NT2/D1 (cell line): ENCODE results near the gene GNA15.
A peak's percentile ranks its signal among the peaks of the same experiment; 100 is the strongest.

Experiments used
- DNase-seq: peaks from one replicate; pipeline ENCODE4 v3.0.0-alpha.2; 2011; ENCODE audit warnings: low read depth, low spot score
- H3K27me3 ChIP-seq: 2 replicates; pipeline ENCODE4 v1.6.0; 2011; ENCODE audit warnings: mild to moderate bottlenecking; ENCODE audit not compliant: insufficient read length, insufficient read depth
- H3K36me3 ChIP-seq: 2 replicates; pipeline ENCODE4 v1.6.1; 2011; ENCODE audit warnings: mild to moderate bottlenecking, low read length, mixed read lengths; ENCODE audit not compliant: insufficient read depth, insufficient read length
- H3K4me1 ChIP-seq: 2 replicates; pipeline ENCODE4 v1.5.1; 2011; ENCODE audit not compliant: insufficient read depth, insufficient read length
- H3K4me3 ChIP-seq: 2 replicates; pipeline ENCODE4 v1.5.1; 2011; ENCODE audit warnings: low read depth; ENCODE audit not compliant: insufficient read length
- H3K9ac ChIP-seq: 2 replicates; pipeline ENCODE4 v1.6.0; 2011; ENCODE audit warnings: low read depth; ENCODE audit not compliant: insufficient read length
- H3K9me3 ChIP-seq: 2 replicates; pipeline ENCODE4 v1.5.1; 2011; ENCODE audit warnings: mild to moderate bottlenecking, low read length; ENCODE audit not compliant: insufficient read depth
- SUZ12 ChIP-seq: IDR thresholded peaks from 2 replicates; pipeline ENCODE4 v1.6.1; 2011; ENCODE audit not compliant: insufficient read length, insufficient read depth; ENCODE audit errors: extremely low read depth
- YY1 ChIP-seq: IDR thresholded peaks from 2 replicates; pipeline ENCODE4 v1.6.1; 2011; ENCODE audit not compliant: insufficient read length, insufficient read depth
- ZNF274 ChIP-seq: IDR thresholded peaks from 2 replicates; pipeline ENCODE4 v1.6.1; 2011; ENCODE audit warnings: mild to moderate bottlenecking, low read depth, low read length

The GNA15 gene

DNA sequence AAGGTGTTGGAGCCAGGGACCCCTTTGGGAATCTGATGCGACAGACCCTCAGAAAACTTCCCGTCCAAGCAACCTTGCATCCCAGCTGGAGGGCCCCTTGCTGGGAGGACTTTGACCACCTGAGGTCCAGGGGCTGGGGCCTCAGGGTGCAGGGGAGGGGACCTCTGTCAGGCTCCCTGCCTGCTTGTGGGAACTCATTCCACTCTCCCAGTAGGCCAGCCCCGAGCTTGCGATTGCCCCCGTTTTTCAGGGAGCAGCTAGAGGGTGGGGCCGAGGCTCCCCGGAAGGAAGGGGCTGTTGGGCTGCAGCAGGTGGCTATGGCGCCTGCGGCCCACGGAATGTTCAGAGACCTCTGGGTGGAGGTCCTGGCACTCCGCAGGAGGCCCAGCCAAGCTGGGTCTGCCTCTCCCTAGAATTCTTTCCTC is 38.9 kb upstream of the GNA15 start:
- peaks cover 15% of the 10 kb centered on the region for H3K36me3 ChIP-seq
- no peaks in the 10 kb centered on the region for H3K9me3 ChIP-seq
- TF ChIP-seq SUZ12 (no peak), YY1 (no peak), ZNF274 (no peak)
- DNase-seq = no peak
- peaks cover 39% of the 10 kb centered on the region for H3K4me1 ChIP-seq
- H3K27me3 ChIP-seq = peaks cover 6% of the 10 kb centered on the region
- no peak overlapping the region for H3K4me3 ChIP-seq
- H3K9ac ChIP-seq = peak overlapping the region; percentile 61

DNA sequence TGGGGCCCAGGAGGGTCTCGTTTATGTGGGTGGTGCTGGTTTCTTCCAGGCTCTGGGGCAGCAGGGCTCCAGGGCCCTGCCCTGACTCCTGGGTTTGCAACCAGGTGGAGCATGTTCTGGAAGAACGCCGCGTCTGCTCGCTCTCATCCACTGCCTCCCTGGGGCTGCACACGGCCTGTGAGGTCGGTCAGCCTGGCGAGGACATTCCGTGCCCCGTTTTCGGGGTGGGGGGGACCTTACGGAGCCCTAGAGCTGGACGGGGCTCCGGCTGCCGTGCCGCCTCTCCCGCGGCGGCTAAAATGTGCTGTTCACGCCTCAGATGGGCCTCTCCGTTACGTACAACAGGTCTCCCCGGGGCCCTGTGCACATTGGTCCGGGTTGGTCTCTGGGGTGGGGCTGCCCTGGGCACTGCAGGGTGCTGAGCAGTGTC is 38.4 kb upstream of the GNA15 start:
- H3K36me3 ChIP-seq = peaks cover 15% of the 10 kb centered on the region
- H3K9ac ChIP-seq = peak overlapping the region; percentile 61
- DNase-seq = no peak

DNA sequence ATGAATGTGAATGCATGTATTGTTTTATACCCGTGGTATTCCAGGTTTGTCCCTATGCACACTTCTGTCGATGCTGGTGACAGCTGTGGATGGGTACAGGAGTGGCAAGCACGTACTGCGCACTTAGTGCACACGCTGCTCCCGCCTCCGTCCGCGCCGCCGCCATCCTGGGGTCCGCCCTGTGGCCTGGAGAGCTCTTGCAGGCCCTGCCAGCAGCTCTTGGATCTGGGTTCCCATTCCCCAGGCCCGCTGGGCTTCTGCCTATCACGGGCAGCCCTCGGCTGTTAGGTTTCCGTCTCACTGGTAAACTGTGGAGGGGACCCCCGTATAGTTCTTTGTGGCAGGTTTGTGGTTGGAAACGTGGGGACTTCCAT is 37.7 kb upstream of the GNA15 start:
- TF ChIP-seq YY1 = no peak
- TF ChIP-seq ZNF274 = no peak
- TF ChIP-seq SUZ12 = no peak
- peaks cover 15% of the 10 kb centered on the region for H3K36me3 ChIP-seq
- no peaks in the 10 kb centered on the region for H3K9me3 ChIP-seq
- DNase-seq = no peak
- no peak overlapping the region for H3K4me3 ChIP-seq
- peak overlapping the region; percentile 26 for H3K9ac ChIP-seq
- peaks cover 6% of the 10 kb centered on the region for H3K27me3 ChIP-seq
- peaks cover 46% of the 10 kb centered on the region for H3K4me1 ChIP-seq

More for the DNA sequence above, 38.4 kb upstream of the GNA15 start:
- peaks cover 42% of the 10 kb centered on the region for H3K4me1 ChIP-seq
- H3K4me3 ChIP-seq = no peak overlapping the region
- TF ChIP-seq YY1 = no peak
- TF ChIP-seq ZNF274 = no peak
- peaks cover 6% of the 10 kb centered on the region for H3K27me3 ChIP-seq
- no peaks in the 10 kb centered on the region for H3K9me3 ChIP-seq

GRCh38 chr19:3098515-3099346 is 37.1 kb upstream of the GNA15 start:
- H3K27me3 ChIP-seq = peaks cover 6% of the 10 kb centered on the region
- no peaks in the 10 kb centered on the region for H3K9me3 ChIP-seq
- no peak overlapping the region for H3K4me3 ChIP-seq
- DNase-seq = no peak
- peaks cover 15% of the 10 kb centered on the region for H3K36me3 ChIP-seq
- TF ChIP-seq ZNF274 (no peak), YY1 (no peak), SUZ12 (no peak)
- H3K9ac ChIP-seq = peak overlapping the region; percentile 50
- peaks cover 46% of the 10 kb centered on the region for H3K4me1 ChIP-seq

GRCh38 chr19:3099347-3100145 is 36.3 kb upstream of the GNA15 start:
- no peak for DNase-seq
- peaks cover 5% of the 10 kb centered on the region for H3K27me3 ChIP-seq

GRCh38 chr19:3100331-3100730 is 35.5 kb upstream of the GNA15 start:
- Histone ChIP-seq H3K36me3 (peaks cover 16% of the 10 kb centered on the region), H3K27me3 (no peaks in the 10 kb centered on the region), H3K9me3 (no peaks in the 10 kb centered on the region), H3K9ac (peak overlapping the region; percentile 56), H3K4me1 (peaks cover 44% of the 10 kb centered on the region), H3K4me3 (no peak overlapping the region)
- DNase-seq = no peak
- TF ChIP-seq YY1 = no peak
- TF ChIP-seq ZNF274 = no peak
- no peak for TF ChIP-seq SUZ12

More at GRCh38 chr19:3099347-3100145, 36.3 kb upstream of the GNA15 start:
- Histone ChIP-seq H3K4me3 (no peak overlapping the region), H3K4me1 (peaks cover 49% of the 10 kb centered on the region), H3K9ac (peak overlapping the region; percentile 50), H3K9me3 (no peaks in the 10 kb centered on the region), H3K36me3 (peaks cover 15% of the 10 kb centered on the region)
- no peak for TF ChIP-seq SUZ12
- TF ChIP-seq ZNF274 = no peak
- TF ChIP-seq YY1 = no peak
